Ovary (tissue), 9 donors: ENCODE data around the gene IGSF21. TPM values are rescaled to one million over a fixed set of nuclear protein-coding genes. Genes with fewer than 3 reads are reported as not detected.

Experiments used
- DNase-seq, 5 donors: peaks; one replicate each; pipeline ENCODE4 v3.0.0-alpha.2; 2019 to 2020
- H3K27ac ChIP-seq, 2 donors: fragments of 200-600 bp; one replicate each; pipeline versions ENCODE4 v1.5.1 to v1.8.0; 2019 to 2022
- H3K27me3 ChIP-seq: fragments of 200-600 bp; one replicate; pipeline ENCODE4 v1.8.0; 2022
- H3K36me3 ChIP-seq: fragments of 200-600 bp; sonication (generic); one replicate; pipeline ENCODE4 v1.5.1; 2019
- H3K4me1 ChIP-seq: one replicate; pipeline ENCODE4 v1.8.1; 2013; ENCODE audit warnings: mild to moderate bottlenecking, moderate library complexity; ENCODE audit not compliant: insufficient read depth
- H3K4me3 ChIP-seq: fragments of 200-600 bp; sonication (generic); one replicate; pipeline ENCODE4 v1.5.1; 2017
- H3K9me3 ChIP-seq, 2 donors: fragments of 200-600 bp in 1 of 2; sonication (generic) in 1 of 2; one replicate each; pipeline versions ENCODE4 v1.5.1 to v1.8.1; 2013 to 2019; ENCODE audit warnings: mild to moderate bottlenecking in 1 of 2, moderate library complexity in 1 of 2
- CTCF ChIP-seq, 3 donors: fragments of 450-650 bp in 2 of 3; fragments of 200-600 bp in 1 of 3; IDR thresholded peaks; one replicate each; pipeline versions ENCODE4 v1.5.1 to v1.8.0; 2016 to 2022; ENCODE audit warnings: antibody characterized with exemption in 3 of 3, mild to moderate bottlenecking in 1 of 3
- EP300 ChIP-seq: sonication (generic); formaldehyde crosslinking; IDR thresholded peaks from one replicate; pipeline ENCODE4 v1.6.1; 2017; ENCODE audit warnings: antibody characterized with exemption
- POLR2A ChIP-seq: fragments of 450-650 bp; IDR thresholded peaks from one replicate; pipeline ENCODE4 v1.6.1; 2017; ENCODE audit warnings: antibody characterized with exemption, mild to moderate bottlenecking, moderate library complexity
- WGBS, 3 donors: extraction: QIAGEN DNeasy Blood & Tissue Kit in 1 of 3; methylation state at CpG; one replicate each; pipeline versions ENCODE4 v1.1.5 to v1.1.7; 2013 to 2017; 5-methylcytosine and 5-hydroxymethylcytosine counted together
- intact Hi-C, 4 donors: fragments of 100-400 bp; cut with DNase I; formaldehyde crosslinking; loops; one replicate each; pipeline versions ENCODE4 v1.11.0 to v1.15.1; 2022 to 2023
- polyA plus RNA-seq, 2 donors: library from polyadenylated mRNA; stranded (reverse); fragments of 200-250 nt in 1 of 2; fragments of 350-450 nt in 1 of 2; fragmentation: Illumina TruSeq in 1 of 2; extraction: RNeasy Lipid Tissue Mini Kit (QIAGEN cat#74804) in 1 of 2; gene quantifications; one replicate each; pipeline ENCODE4 v1.2.3, GENCODE V29; 2013 to 2014
- total RNA-seq, 7 donors: library from RNA; depleted of rRNA in 2 of 7; stranded (reverse); fragments of >200 nt in 2 of 7; fragmentation: NEBNext Ultra II Directional in 3 of 7; extraction: Animal tissue kit (Norgen Biotek cat#: 25700) in 3 of 7; gene quantifications; one replicate each; pipeline versions ENCODE4 v1.1.0 to v1.2.4, GENCODE V29; 2016 to 2023
- donor health status: DM: no; HTN: no; CAD: no; lungs with moderate emphysema.
- donor health status: DM: no; HTN: no; CAD: no.
- donor health status: Bipolar disorder and iron deficiency.
- donor health status: DM: yes; HTN: yes; CAD: no.
- donor health status: DM: no; HTN: no; CAD: no.
- donor health status: DM: yes; HTN: yes; CAD: no.

The IGSF21 gene
- total and polyA plus RNA-seq, 9 donors: 0.24 to 4.5 (median 1.3) TPM

DNA sequence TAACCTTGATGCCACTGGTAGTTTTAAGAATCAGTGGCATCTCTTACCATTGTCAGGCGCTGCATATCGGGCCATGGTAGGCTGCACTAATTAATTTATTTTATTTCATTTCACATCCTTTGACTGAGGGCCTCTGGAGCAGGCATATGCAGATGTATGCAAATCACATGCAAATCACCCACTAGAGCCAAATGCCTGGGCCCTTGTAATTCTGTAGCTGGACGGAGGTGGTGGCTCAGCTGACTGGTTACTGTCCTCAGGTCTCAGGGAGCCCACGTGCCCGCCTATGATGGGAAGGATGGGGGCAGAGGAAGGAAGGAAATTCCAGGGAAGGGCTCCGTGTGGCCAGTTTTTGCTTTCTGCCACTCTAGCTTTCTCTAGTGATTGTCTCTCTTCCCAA, 122.7 kb downstream of the IGSF21 start:
- TF ChIP-seq POLR2A (no peak), EP300 (no peak), CTCF (IDR thresholded peaks at IDR 0.05) (no peak)
- no peaks in the 10 kb centered on the region for H3K4me1 ChIP-seq
- no peak for DNase-seq
- H3K36me3 ChIP-seq: no peaks in the 10 kb centered on the region
- no peaks in the 10 kb centered on the region for H3K9me3 ChIP-seq
- H3K27me3 ChIP-seq: no peaks in the 10 kb centered on the region
- WGBS, 3 donors: 37 to 38% (median 37%) methylated on average over 6 of the region's 6 CpGs
- intact Hi-C loops: no loop called here
- H3K27ac ChIP-seq: no peak overlapping the region
- H3K4me3 ChIP-seq: no peak overlapping the region

GRCh38 chr1:18230840-18231239, 123.2 kb downstream of the IGSF21 start:
- H3K27me3 ChIP-seq: no peaks in the 10 kb centered on the region
- intact Hi-C loops: no loop called here
- 7 to 10% (median 9%) methylated on average over 9 of the region's 9 CpGs for WGBS, 3 donors
- no peak overlapping the region for H3K4me3 ChIP-seq
- H3K9me3 ChIP-seq: no peaks in the 10 kb centered on the region
- no peak for DNase-seq
- no peaks in the 10 kb centered on the region for H3K36me3 ChIP-seq
- no peak overlapping the region for H3K27ac ChIP-seq
- no peaks in the 10 kb centered on the region for H3K4me1 ChIP-seq
- TF ChIP-seq EP300: no peak
- TF ChIP-seq CTCF (IDR thresholded peaks at IDR 0.05): no peak
- no peak for TF ChIP-seq POLR2A

DNA sequence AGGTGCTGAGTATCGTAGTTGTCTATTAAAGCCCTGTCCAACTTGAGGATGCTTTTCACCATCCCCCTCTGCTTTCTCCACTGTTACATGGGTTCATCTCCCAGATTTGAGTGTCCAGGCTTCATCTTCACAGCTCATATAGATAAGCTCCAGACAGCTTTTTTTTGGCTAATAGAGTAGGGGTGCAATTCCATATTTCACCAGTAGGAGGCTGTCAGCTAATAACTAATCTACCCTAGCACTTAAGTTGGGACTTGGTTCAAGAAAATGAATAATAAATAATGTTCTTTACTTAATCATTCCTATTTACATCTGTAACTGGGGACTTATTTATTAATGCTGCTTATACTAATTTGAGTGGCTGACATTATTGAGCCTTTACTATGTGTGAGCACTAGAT, 124.5 kb downstream of the IGSF21 start:
- DNase-seq: no peak
- no peaks in the 10 kb centered on the region for H3K9me3 ChIP-seq
- 92 to 100% (median 100%) methylated on average over 1 of the region's 1 CpG for WGBS, 3 donors
- no peak overlapping the region for H3K27ac ChIP-seq
- TF ChIP-seq POLR2A (no peak), EP300 (no peak), CTCF (IDR thresholded peaks at IDR 0.05) (no peak)
- intact Hi-C loops: no loop called here
- H3K27me3 ChIP-seq: no peaks in the 10 kb centered on the region
- no peak overlapping the region for H3K4me3 ChIP-seq
- no peaks in the 10 kb centered on the region for H3K36me3 ChIP-seq
- no peaks in the 10 kb centered on the region for H3K4me1 ChIP-seq

DNA sequence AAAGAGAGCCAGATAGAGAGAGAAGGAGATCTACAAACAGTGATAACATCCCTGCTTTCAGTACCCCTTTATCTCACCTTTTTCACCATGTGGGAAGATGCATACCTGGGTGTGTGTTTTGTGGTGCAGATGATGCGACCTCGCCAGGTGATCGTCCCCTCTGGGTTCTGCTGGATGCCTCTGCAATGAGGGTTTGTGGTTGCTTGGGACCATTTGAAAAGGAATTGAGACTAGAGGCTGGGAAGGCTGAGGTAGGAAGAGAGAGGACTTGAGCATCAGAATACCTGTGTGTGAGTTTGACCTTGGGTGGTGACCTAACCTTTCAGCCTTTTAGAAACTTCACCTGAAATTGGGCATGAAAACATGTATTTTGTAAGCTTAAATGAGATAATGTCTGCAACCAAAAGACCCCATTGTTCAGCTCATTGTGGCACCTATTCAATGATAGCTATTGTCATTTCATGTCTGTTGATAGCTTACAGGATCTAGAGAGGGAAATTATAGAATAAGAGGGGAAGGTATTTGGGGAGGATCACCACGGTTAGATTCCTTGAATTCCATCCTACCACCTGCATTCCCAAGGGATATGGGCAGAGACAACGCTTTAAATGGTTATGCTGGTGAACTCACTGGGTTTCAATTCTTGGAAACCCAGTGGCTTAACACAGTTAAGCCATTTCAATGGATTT, 125.7 kb downstream of the IGSF21 start:
- H3K4me3 ChIP-seq: no peak overlapping the region
- intact Hi-C loops: no loop called here
- no peaks in the 10 kb centered on the region for H3K27me3 ChIP-seq
- no peak overlapping the region for H3K27ac ChIP-seq
- DNase-seq: no peak
- TF ChIP-seq CTCF (IDR thresholded peaks at IDR 0.05): no peak
- TF ChIP-seq POLR2A: no peak
- no peak for TF ChIP-seq EP300
- H3K36me3 ChIP-seq: no peaks in the 10 kb centered on the region
- 73 to 79% (median 73%) methylated on average over 5 of the region's 5 CpGs for WGBS, 3 donors
- no peaks in the 10 kb centered on the region for H3K9me3 ChIP-seq
- H3K4me1 ChIP-seq: no peaks in the 10 kb centered on the region
